RCC 7860 (cell line): ENCODE data around the gene HAL.
A peak's percentile ranks its signal among the peaks of the same experiment; 100 is the strongest.

Experiments used
- DNase-seq: peaks from one replicate; pipeline ENCODE4 v3.0.0-alpha.2; 2015; ENCODE audit warnings: low spot score
- FAIRE-seq: peaks from 2 replicates; lab custom pipeline; 2012; peaks lifted over from hg19 to GRCh38; lab: Jason Lieb, UNC

HAL gene

DNA sequence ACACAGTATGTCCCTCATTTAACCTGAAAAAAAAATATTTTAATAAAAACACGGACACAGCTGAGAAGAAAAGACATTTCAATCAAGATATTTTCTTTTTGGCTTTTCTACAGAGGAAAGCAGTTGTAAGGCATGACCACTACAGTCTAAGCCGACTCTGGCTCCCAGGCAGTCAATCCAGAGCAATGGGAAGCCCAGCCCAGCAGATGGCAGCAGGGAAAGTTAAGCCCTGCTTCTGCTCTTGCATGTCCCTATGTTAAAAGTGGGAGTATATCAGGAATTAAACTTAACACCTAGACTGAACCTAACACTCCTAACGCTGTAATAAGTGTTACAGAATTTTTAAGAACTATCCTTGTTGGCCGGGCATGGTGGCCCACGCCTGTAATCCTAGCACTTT lies 19.5 kb upstream of the HAL start:
- no peak for FAIRE-seq
- no peak for DNase-seq

GRCh38 chr12:96014943-96015599 lies 18.9 kb upstream of the HAL start:
- FAIRE-seq (no peak), DNase-seq (no peak)

DNA sequence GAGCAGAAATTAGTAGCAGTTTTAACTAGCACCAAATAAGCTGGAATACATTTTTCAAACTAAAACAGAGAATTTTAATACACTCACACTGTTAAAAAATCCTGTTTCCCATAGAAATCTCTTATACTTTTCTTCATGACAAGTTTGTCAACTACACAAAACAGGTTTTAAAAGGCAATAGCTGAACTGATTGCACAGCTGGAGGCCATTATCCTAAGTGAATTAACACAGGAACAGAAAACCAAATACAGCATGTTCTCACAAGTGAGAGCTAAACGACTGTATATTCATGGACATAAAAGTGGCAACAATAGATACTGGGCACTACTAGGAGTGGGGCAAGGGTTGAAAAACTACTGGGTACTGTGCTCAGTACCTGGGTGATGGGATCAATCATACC lies 11.6 kb upstream of the HAL start:
- DNase-seq (no peak), FAIRE-seq (no peak)

GRCh38 chr12:96006727-96007126 lies 10.6 kb upstream of the HAL start:
- no peak for FAIRE-seq
- no peak for DNase-seq

- FAIRE-seq (no peak), DNase-seq (no peak)
Measured at GRCh38 chr12:96000858-96001257, 4.7 kb upstream of the HAL start.

DNA sequence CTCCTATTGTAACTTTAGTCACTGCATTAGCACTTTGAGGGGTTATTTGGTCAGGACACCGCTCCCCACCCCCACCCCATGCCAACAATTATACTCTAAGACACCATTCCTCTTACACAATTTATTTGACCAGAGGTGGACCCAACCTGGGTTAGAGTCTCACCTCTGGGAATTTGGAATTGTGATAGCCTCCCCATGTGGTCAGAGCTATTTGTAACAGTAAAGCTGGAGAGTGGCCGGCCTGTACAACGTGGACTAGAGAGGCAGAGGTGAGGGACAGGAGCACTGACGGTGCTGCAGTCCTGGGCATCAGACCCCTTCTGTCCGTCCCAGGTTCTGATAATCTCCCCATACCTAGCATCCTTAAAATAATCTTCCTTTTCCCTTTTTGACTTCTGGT lies 3.3 kb upstream of the HAL start:
- no peak for FAIRE-seq
- DNase-seq = no peak

DNA sequence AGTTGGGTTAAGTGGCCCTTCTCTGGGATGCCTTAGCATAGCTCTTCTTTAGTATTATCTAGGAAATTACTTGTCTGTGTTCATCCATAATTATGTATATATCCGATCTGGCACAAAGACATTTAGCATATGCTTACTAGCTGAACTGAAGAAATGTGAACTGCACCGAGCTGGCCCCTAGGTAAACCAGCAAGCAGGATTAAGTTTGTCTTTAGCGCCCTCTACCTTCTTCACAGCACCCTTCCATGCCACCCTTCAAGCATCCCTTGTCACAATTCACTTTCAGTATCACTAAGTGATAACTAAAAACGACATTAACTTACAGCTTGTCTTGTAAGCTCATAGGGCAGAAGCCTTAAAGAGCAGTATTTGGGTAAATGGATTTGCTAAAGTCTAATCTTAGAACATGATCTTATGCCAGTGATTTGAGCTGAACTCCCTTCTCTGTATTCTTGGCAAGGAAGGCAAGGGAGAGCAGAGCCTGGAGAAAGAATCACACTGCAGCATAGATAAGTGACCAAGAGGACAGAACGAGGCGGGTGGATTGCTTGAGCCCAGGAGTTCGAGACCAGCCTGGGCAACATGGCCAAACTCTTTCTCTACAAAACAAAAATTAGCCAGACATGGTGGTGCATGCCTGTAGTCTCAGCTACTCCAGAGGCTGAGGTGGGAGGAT lies 2.6 kb upstream of the HAL start:
- DNase-seq (peak; percentile 31), FAIRE-seq (no peak)

DNA sequence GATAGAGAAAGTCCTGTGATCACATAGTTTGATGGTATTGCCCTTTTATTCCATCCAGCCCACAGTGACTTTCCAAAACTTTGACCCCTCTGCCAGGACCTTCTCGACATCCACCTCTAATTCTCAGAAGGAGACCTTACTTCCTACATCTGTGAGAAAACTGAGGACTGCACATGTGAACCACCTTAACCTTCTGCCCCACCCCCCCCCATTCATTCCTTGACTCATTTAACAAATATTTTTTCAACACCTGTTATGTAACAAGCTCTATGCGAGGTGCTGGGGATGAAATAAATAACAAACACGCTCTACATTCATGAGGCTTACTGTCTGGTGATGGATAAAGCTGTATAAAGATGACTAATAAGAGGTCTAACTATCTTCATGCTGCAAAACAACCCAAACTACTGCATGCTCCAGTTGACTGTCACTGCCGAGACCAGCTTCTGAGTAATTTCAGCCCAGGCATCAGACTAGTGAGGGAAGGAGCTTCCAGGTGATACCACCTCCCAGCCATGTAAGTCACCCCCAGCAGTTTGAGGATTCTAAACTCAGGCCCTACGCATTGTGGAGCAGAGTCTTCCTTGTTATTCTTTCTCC lies 1.9 kb upstream of the HAL start:
- DNase-seq (no peak), FAIRE-seq (no peak)

GRCh38 chr12:95997276-95997675 lies 1.1 kb upstream of the HAL start:
- no peak for FAIRE-seq
- DNase-seq = no peak

GRCh38 chr12:95995238-95996031 lies 709 bp downstream of the HAL start:
- no peak for FAIRE-seq
- DNase-seq = no peak

DNA sequence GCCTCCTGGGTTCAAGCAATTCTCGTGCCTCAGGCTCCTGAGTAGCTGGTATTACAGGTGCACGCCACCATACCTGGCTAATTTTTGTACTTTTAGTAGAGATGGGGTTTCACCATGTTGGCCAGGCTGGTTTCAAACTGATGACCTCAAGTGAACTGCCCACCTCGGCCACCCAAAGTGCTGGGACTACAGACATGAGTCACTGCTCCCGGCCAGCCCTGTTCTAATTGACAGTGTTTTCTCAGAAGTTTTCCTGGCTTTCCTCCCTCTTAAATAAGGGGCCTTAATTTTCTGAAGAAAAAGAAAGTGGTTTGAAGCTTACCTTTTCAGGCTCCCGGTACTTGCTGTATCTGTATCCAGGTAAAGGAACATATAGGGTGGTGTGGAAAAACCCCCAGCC lies 1.7 kb downstream of the HAL start:
- DNase-seq (no peak), FAIRE-seq (no peak)

DNA sequence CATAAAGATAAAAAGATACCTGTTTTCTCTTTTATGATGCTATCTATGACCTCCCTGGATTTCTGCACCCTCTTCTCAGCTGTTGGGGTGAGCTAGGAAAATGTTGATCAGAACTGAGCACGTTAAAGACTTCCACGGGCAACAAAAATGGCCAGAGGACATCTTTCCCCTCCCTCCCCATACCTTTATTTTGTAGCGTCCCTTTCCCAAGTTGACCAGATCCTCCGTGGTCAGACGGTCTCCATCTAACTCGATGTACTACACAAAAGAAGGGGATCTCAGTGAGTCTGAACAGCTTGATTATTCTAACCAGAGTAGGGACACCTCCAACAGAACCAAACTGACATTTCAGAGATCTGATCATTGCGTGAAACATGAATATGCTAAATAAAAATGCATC lies 2.2 kb downstream of the HAL start:
- DNase-seq (no peak), FAIRE-seq (no peak)

- DNase-seq = no peak
- no peak for FAIRE-seq
Measured at GRCh38 chr12:95990136-95990535, 6.0 kb downstream of the HAL start.

DNA sequence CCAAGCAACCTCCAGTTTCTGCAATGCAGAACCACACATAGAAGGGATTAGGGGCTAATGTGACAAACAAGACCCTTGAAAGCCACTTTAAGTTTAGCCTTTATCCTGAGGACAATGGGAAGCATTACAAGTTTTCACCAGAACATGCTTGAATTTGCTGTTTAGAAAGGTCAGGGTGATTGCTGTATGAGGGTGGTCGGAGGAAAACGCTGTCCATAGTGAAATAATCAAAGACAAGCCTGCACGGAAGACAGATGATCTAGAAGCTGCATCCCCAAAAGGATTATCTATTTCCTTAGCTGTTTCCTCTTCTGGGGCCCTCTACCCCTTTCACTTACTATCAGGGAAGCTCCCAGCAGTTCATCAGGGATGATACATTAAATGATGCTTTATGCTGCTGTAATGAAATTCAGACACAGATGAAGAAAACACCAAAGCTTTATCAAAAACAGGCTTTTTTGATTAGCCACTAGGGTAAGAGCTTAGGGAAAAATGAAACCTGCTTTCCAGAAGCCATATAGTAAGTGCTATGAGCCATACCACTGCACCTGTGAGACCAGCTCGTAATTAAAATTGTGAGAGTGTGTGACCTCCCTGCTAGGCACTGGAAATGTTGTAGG lies 6.5 kb downstream of the HAL start:
- DNase-seq (no peak), FAIRE-seq (no peak)

DNA sequence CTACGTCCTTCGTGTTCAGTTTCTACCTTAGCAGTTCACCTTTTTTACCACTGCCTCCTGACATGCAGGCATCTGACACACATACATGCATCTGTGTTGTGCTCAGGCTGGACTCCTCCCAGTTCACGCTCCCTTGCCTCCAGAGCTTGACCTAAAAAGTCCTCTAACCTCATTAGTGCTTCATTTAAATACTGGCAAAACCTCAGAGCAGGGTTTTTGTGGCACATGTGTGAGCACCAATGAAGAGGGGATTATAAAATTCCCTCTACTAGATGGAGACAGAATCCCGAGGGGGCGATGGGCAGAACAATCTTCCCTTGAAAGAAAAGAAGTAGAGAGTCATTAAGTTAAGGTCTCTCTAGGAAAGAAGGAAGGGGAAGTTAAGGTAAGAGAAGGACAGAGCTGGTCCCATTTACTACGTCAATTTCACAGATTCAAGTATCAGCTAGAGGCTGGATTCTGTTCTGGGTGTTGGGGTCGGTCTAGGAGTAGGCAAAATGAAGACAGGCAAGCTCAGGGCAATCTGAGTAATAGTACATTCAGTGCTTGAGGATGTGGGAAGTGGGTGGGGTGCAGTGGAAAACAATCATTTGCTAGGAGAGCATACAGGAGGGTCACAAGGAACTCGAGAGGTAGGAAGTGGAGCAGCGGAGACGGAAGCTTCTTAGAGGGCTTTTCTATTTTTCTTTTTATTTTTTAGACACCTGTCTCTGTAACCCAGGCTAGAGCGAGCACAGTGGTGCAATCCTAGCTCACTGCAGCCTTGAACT lies 7.5 kb downstream of the HAL start:
- DNase-seq (no peak), FAIRE-seq (no peak)

DNA sequence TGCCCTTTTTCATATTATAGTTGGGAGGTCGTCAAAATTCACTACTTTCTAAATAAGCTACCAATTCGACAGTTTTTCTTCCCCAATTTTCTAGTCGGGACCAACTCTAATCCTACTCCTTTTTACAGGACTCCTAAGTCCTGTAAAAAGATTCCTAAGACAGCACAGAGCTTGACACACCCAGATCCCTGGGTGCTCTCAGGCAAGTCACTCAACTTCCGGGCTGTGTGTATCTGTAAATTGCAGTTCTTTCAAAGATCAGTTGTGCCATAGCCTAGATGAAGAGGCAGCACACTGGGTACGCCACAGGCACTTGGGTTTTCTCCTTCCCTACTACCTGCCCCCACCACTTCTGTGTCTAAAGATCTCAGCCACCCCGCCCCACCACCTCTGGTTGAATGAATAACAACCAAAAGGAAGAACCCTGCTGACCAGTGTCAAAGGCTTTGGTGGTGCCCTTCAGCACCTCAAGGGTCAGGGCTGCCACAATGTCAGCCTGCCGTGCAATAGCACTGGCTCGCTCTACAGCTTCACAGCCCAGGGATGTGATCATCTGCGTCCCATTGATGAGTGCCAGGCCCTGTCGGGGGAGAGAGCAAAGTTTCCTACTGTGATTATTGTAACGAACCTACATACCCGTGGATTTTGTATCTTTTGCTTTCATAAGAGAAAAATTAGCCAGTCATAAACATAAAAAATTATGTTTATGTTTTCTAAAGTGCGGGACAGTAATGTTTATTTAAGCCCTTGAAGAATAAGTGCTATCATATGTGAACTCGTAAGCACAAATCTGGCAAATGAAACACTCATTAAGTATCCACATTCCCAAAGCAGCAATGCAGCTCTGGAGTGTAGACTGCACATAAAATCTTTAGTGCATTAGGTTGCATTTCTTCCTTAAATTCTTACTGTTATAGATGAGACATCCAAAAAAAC lies 9.2 kb downstream of the HAL start:
- no peak for FAIRE-seq

GRCh38 chr12:95984682-95985081 lies 11.5 kb downstream of the HAL start:
- FAIRE-seq (no peak), DNase-seq (no peak)

More for the DNA sequence above, 9.2 kb downstream of the HAL start:
- DNase-seq = no peak

DNA sequence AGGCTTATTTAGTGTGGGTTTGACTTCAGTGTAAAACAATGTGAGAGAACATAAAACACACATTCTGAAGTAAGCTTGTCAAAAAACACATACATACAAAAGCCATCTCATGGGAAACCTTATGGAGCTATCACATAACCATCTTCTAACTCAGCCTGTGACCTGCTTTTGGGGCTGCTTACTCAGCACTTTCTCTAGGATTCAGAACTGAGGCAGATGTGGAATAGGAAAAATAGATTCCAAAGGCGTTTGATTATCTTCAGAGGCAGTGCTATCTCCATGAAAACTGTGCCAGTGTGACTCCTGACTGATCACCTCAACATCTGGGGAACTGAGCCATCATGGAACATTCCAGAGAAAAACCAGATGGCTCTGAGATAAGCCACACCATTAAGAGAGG lies 13.5 kb downstream of the HAL start:
- DNase-seq = no peak

GRCh38 chr12:95980437-95980836 lies 15.7 kb downstream of the HAL start:
- DNase-seq (no peak), FAIRE-seq (no peak)

More for the DNA sequence above, 13.5 kb downstream of the HAL start:
- FAIRE-seq = no peak
